Measurements from ENCODE around the gene FLNB.

Gene FLNB

DNA sequence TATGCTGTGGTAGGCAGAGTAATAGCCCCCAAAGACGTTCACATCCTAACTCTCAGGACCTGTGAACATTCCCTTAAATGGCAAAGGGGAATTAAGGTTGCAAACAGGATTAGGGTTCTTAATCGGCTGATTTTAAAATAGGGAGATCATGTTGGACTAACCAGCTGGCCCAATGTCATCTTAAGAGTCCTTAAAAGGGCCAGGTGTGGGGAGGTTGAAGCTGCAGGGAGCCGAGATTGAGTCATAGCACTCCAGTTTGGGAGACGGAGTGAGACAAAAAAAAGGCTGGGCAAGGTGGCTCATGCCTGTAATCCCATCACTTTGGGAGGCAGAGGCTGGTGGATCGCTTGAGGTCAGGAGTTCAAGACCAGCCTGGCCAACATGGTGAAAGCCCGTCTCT lies 1.6 kb upstream of the FLNB start:
- Histone ChIP-seq H3K9me3 (ENCODE audit: control insufficient read depth, low read length) (no peaks in the 10 kb centered on the region), H3K79me1 (replicated peaks; ENCODE audit: low read length, poor library complexity, severe bottlenecking) (no peaks in the 10 kb centered on the region), H3K9ac (ENCODE audit: low read length) (no peak overlapping the region), H4K8ac (ENCODE audit: low read length) (no peak overlapping the region), H2BK5ac (ENCODE audit: low read depth, low read length, poor library complexity, severe bottlenecking) (no peak overlapping the region), H2BK15ac (ENCODE audit: low read depth, poor library complexity, severe bottlenecking) (no peak overlapping the region), H3K4ac (ENCODE audit: low read depth in 1 of 2, low read length in 2 of 2) (no peak overlapping the region), H3K4me3 (ENCODE audit: insufficient read depth in 1 of 2, low read depth in 1 of 2, low read length in 2 of 2) (no peak overlapping the region), H3K36me3 (ENCODE audit: control insufficient read depth in 1 of 2, insufficient read depth in 2 of 2, low read depth in 1 of 2, low read length in 2 of 2) (peaks cover 0 to 5% of the 10 kb centered on the region in 2 experiments), H2BK120ac (ENCODE audit: low read depth, low read length) (no peak overlapping the region), H4K91ac (ENCODE audit: low read length) (no peak overlapping the region), H2AFZ (ENCODE audit: low read depth, low read length) (no peak overlapping the region), H3K23ac (ENCODE audit: low read length in 2 of 2) (no peak overlapping the region), H3K4me1 (ENCODE audit: control insufficient read depth, insufficient read depth, low read depth, low read length) (peaks cover 14% of the 10 kb centered on the region), H2BK12ac (ENCODE audit: low read length in 2 of 2) (no peak overlapping the region), H3K4me2 (ENCODE audit: low read length, poor library complexity, severe bottlenecking) (no peak overlapping the region), H3K14ac (ENCODE audit: low read length in 2 of 2) (no peak overlapping the region), H3K18ac (ENCODE audit: low read depth in 1 of 2, low read length in 2 of 2) (no peak overlapping the region), H3K27ac (ENCODE audit: low read length, poor library complexity, severe bottlenecking) (no peak overlapping the region), H3K27me3 (ENCODE audit: control insufficient read depth in 1 of 2, insufficient read depth in 1 of 2, low read length in 2 of 2) (no peaks in the 10 kb centered on the region), H2AK5ac (ENCODE audit: low read length, severe bottlenecking) (no peak overlapping the region)
- 74% methylated on average over 5 of the region's 6 CpGs for WGBS
- no peak for DNase-seq

DNA sequence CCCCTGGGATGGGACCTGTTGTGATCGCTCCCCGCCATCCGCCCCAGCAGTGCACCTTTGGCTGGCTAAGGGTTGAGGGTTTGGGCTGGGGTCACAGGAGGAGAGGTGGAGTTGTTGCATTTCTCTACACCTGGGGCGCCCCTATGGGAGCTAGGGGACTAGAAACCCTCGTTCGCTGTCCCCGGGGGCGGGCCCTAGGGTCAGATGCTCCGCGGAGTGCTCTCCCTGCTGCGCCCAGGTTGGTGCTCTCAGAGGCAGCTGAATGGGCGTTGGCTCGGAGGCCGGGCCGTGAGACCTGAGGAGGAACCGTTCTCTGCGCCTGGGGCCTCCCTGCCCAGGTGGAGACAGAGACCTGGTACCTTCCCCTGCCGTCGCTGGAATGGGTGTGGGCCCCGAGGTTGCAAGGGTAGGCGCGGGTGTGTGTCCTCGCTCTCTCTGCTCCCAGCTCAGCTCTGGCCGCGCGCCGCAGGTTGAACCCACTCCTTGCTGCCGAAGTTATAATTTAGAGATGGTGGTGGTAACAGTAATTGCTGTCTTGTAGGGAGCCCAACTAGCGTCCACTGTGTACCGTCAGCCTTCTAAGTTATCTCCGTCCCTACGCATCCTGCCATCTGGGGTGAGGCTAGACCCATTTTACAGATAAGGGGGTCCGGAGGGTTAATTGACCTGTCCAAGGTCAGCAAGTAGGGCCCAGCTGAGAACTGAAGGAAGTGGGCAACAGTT lies 965 bp downstream of the FLNB start:
- H2AK5ac ChIP-seq (ENCODE audit: low read length, severe bottlenecking): peak overlapping the region; percentile 31
- peaks cover 0 to 5% of the 10 kb centered on the region in 2 experiments for H3K36me3 ChIP-seq (ENCODE audit: control insufficient read depth in 1 of 2, insufficient read depth in 2 of 2, low read depth in 1 of 2, low read length in 2 of 2)
- peaks cover 25% of the 10 kb centered on the region for H3K4me1 ChIP-seq (ENCODE audit: control insufficient read depth, insufficient read depth, low read depth, low read length)
- H3K4me3 ChIP-seq (ENCODE audit: insufficient read depth in 1 of 2, low read depth in 1 of 2, low read length in 2 of 2): peak overlapping the region; percentile 76 to 99
- peak overlapping the region; percentile 57 for H2BK120ac ChIP-seq (ENCODE audit: low read depth, low read length)
- H2AFZ ChIP-seq (ENCODE audit: low read depth, low read length): no peak overlapping the region
- WGBS: 9% methylated on average over 30 of the region's 33 CpGs
- peak overlapping the region; percentile 13 for H2BK15ac ChIP-seq (ENCODE audit: low read depth, poor library complexity, severe bottlenecking)
- peak overlapping the region; percentile 33 for H4K8ac ChIP-seq (ENCODE audit: low read length)
- H3K23ac ChIP-seq (ENCODE audit: low read length in 2 of 2): peak overlapping the region; percentile 87 to 100
- H3K27me3 ChIP-seq (ENCODE audit: control insufficient read depth in 1 of 2, insufficient read depth in 1 of 2, low read length in 2 of 2): no peaks in the 10 kb centered on the region
- H3K9ac ChIP-seq (ENCODE audit: low read length): peak overlapping the region; percentile 89
- peak overlapping the region; percentile 64 to 95 for H3K18ac ChIP-seq (ENCODE audit: low read depth in 1 of 2, low read length in 2 of 2)
- H3K27ac ChIP-seq (ENCODE audit: low read length, poor library complexity, severe bottlenecking): peak overlapping the region; percentile 6
- DNase-seq: peak; percentile 24
- peak overlapping the region in 1 of 2 experiments; percentile 97 for H3K14ac ChIP-seq (ENCODE audit: low read length in 2 of 2)
- H2BK12ac ChIP-seq (ENCODE audit: low read length in 2 of 2): peak overlapping the region in 1 of 2 experiments; percentile 92
- H2BK5ac ChIP-seq (ENCODE audit: low read depth, low read length, poor library complexity, severe bottlenecking): peak overlapping the region; percentile 59
- H3K9me3 ChIP-seq (ENCODE audit: control insufficient read depth, low read length): no peaks in the 10 kb centered on the region
- H4K91ac ChIP-seq (ENCODE audit: low read length): peak overlapping the region; percentile 67
- no peaks in the 10 kb centered on the region for H3K79me1 ChIP-seq (replicated peaks; ENCODE audit: low read length, poor library complexity, severe bottlenecking)
- H3K4me2 ChIP-seq (ENCODE audit: low read length, poor library complexity, severe bottlenecking): peak overlapping the region; percentile 71
- peak overlapping the region; percentile 8 to 94 for H3K4ac ChIP-seq (ENCODE audit: low read depth in 1 of 2, low read length in 2 of 2)

DNA sequence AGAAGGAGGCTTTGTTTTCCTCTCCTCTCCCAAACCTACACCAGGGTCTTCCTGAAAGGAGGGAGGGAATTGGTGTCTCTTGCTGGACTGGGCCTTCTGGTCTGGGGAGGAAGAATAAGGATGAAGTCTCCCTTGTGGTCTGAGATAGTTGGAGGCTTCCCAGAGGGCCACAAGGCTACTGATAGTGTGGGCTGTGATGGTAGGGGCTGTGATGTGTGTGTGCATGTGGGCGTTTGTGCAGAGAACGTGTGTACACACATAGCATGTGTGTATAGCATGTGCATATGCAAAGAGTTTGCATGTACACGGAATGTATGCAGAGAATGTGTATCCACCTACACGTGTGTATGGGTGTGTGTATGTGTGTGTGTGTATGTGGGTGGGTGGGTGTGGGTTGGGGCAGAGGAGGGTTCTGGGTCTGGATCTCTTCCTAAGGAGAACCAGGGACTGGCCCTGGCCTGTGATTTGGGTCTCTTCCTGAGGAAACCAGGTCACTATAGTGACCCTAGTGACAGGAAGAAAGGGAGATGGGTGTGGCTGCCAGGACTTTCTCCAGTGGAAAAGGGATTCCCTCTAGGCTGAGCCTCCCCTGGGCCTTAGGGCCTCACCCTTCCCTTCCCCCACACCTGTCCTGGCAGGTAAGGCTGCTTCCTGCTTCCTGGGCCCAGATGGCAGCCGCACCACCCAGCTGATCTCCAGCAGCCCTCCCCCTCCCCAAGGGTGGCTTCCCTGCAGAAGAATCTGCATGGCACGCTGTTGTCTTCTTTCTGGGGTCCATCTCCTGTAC lies 1.7 kb downstream of the FLNB start:
- Histone ChIP-seq H3K27ac (ENCODE audit: low read length, poor library complexity, severe bottlenecking) (no peak overlapping the region), H4K8ac (ENCODE audit: low read length) (peak overlapping the region; percentile 75), H2BK12ac (ENCODE audit: low read length in 2 of 2) (peak overlapping the region; percentile 19 to 45), H2BK15ac (ENCODE audit: low read depth, poor library complexity, severe bottlenecking) (peak overlapping the region; percentile 91), H2BK120ac (ENCODE audit: low read depth, low read length) (peak overlapping the region; percentile 64), H3K4me3 (ENCODE audit: insufficient read depth in 1 of 2, low read depth in 1 of 2, low read length in 2 of 2) (peak overlapping the region; percentile 76 to 99), H2AK5ac (ENCODE audit: low read length, severe bottlenecking) (peak overlapping the region; percentile 23), H3K79me1 (replicated peaks; ENCODE audit: low read length, poor library complexity, severe bottlenecking) (no peaks in the 10 kb centered on the region), H3K27me3 (ENCODE audit: control insufficient read depth in 1 of 2, insufficient read depth in 1 of 2, low read length in 2 of 2) (no peaks in the 10 kb centered on the region), H3K23ac (ENCODE audit: low read length in 2 of 2) (peak overlapping the region in 1 of 2 experiments; percentile 92), H3K36me3 (ENCODE audit: control insufficient read depth in 1 of 2, insufficient read depth in 2 of 2, low read depth in 1 of 2, low read length in 2 of 2) (peaks cover 0 to 5% of the 10 kb centered on the region in 2 experiments), H2AFZ (ENCODE audit: low read depth, low read length) (no peak overlapping the region), H3K14ac (ENCODE audit: low read length in 2 of 2) (peak overlapping the region in 1 of 2 experiments; percentile 90), H3K9me3 (ENCODE audit: control insufficient read depth, low read length) (no peaks in the 10 kb centered on the region), H3K4ac (ENCODE audit: low read depth in 1 of 2, low read length in 2 of 2) (peak overlapping the region in 1 of 2 experiments; percentile 20), H2BK5ac (ENCODE audit: low read depth, low read length, poor library complexity, severe bottlenecking) (no peak overlapping the region), H3K18ac (ENCODE audit: low read depth in 1 of 2, low read length in 2 of 2) (peak overlapping the region; percentile 55 to 86), H3K4me2 (ENCODE audit: low read length, poor library complexity, severe bottlenecking) (peak overlapping the region; percentile 71), H3K9ac (ENCODE audit: low read length) (peak overlapping the region; percentile 89), H3K4me1 (ENCODE audit: control insufficient read depth, insufficient read depth, low read depth, low read length) (peaks cover 29% of the 10 kb centered on the region), H4K91ac (ENCODE audit: low read length) (peak overlapping the region; percentile 83)
- 34% methylated on average over 6 of the region's 6 CpGs for WGBS
- peak; percentile 42 for DNase-seq

DNA sequence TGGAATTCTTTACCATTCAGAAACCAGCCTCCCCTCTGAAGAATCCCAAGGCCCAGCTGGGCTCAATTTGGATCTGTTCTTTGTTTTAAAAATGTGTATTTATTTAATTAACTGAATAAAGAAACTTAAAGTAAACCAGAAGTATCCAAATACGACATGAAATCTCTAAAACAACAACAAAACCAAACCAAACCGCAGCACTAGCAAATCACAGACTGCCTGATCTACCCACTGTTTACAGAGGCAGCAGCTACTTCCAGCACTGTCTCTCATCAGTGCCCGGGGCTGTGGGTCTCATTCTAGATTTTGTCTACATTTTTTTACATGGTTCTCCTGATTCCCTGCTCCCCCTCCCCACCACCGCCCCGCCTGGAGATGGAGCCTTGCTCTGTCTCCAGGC lies 2.3 kb downstream of the FLNB start:
- Histone ChIP-seq H3K23ac (ENCODE audit: low read length in 2 of 2) (no peak overlapping the region), H4K8ac (ENCODE audit: low read length) (no peak overlapping the region), H3K9ac (ENCODE audit: low read length) (peak overlapping the region; percentile 89), H2BK5ac (ENCODE audit: low read depth, low read length, poor library complexity, severe bottlenecking) (no peak overlapping the region), H4K91ac (ENCODE audit: low read length) (peak overlapping the region; percentile 83), H3K14ac (ENCODE audit: low read length in 2 of 2) (no peak overlapping the region), H2BK15ac (ENCODE audit: low read depth, poor library complexity, severe bottlenecking) (no peak overlapping the region), H3K9me3 (ENCODE audit: control insufficient read depth, low read length) (no peaks in the 10 kb centered on the region), H2BK120ac (ENCODE audit: low read depth, low read length) (peak overlapping the region; percentile 64), H3K4me3 (ENCODE audit: insufficient read depth in 1 of 2, low read depth in 1 of 2, low read length in 2 of 2) (peak overlapping the region in 1 of 2 experiments; percentile 99), H3K4ac (ENCODE audit: low read depth in 1 of 2, low read length in 2 of 2) (no peak overlapping the region), H2BK12ac (ENCODE audit: low read length in 2 of 2) (no peak overlapping the region), H3K4me2 (ENCODE audit: low read length, poor library complexity, severe bottlenecking) (peak overlapping the region; percentile 71), H3K79me1 (replicated peaks; ENCODE audit: low read length, poor library complexity, severe bottlenecking) (no peaks in the 10 kb centered on the region), H3K18ac (ENCODE audit: low read depth in 1 of 2, low read length in 2 of 2) (peak overlapping the region in 1 of 2 experiments; percentile 55), H2AFZ (ENCODE audit: low read depth, low read length) (no peak overlapping the region), H3K27me3 (ENCODE audit: control insufficient read depth in 1 of 2, insufficient read depth in 1 of 2, low read length in 2 of 2) (no peaks in the 10 kb centered on the region), H2AK5ac (ENCODE audit: low read length, severe bottlenecking) (peak overlapping the region; percentile 23), H3K36me3 (ENCODE audit: control insufficient read depth in 1 of 2, insufficient read depth in 2 of 2, low read depth in 1 of 2, low read length in 2 of 2) (peaks cover 0 to 8% of the 10 kb centered on the region in 2 experiments), H3K27ac (ENCODE audit: low read length, poor library complexity, severe bottlenecking) (no peak overlapping the region), H3K4me1 (ENCODE audit: control insufficient read depth, insufficient read depth, low read depth, low read length) (peaks cover 31% of the 10 kb centered on the region)
- DNase-seq: peak; percentile 50
- 43% methylated on average over 5 of the region's 5 CpGs for WGBS

Data from mesenchymal stem cell (in vitro differentiated cells and primary cell).